ENCODE measurements around the gene TAS2R41.

Gene TAS2R41

GRCh38 chr7:143511593-143512047, 33.9 kb downstream of the TAS2R41 start:
- ChIA-PET CTCF (no interaction called here), POLR2A (no interaction called here)
- no peak for DNase-seq (ENCODE audit: extremely low spot score)
- TF ChIP-seq, protein P1, sequence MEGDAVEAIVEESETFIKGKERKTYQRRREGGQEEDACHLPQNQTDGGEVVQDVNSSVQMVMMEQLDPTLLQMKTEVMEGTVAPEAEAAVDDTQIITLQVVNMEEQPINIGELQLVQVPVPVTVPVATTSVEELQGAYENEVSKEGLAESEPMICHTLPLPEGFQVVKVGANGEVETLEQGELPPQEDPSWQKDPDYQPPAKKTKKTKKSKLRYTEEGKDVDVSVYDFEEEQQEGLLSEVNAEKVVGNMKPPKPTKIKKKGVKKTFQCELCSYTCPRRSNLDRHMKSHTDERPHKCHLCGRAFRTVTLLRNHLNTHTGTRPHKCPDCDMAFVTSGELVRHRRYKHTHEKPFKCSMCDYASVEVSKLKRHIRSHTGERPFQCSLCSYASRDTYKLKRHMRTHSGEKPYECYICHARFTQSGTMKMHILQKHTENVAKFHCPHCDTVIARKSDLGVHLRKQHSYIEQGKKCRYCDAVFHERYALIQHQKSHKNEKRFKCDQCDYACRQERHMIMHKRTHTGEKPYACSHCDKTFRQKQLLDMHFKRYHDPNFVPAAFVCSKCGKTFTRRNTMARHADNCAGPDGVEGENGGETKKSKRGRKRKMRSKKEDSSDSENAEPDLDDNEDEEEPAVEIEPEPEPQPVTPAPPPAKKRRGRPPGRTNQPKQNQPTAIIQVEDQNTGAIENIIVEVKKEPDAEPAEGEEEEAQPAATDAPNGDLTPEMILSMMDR (IDR thresholded peaks at IDR 0.05; ENCODE audit: control extremely low read depth, extremely low read depth, low read depth, missing control alignments) = no peak

- ChIA-PET POLR2A (no interaction called here), CTCF (interaction anchor here (0.8 kb wide), 1 partner anchor 8 kb away, joined by 3 read pairs; no protein-coding TSS in a partner anchor)
- no peak for DNase-seq (ENCODE audit: extremely low spot score)
Observed at GRCh38 chr7:143512488-143513340, 35.0 kb downstream of the TAS2R41 start.

DNA sequence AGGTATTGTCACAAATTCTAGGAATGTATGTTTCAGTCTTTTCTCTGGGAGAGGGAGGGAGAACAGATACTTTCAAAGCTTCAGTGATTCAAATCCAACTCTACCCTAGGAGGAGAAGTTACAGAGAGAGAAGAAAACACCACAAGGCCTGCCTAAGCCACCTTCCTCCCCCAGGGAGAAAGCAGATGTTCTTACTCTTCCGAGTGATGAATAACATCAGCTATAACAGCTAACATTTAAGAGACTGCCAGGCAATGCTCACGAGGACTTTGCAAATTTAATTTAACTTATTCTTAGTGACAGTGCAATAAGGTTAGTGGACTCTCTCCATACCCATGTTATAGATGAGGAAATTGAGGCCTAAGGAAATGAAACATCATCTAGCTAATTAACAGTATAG, 36.8 kb downstream of the TAS2R41 start:
- CTCF ChIA-PET = interaction anchor here (1.2 kb wide), 1 partner anchor 8 kb away, joined by 4 read pairs; no protein-coding TSS in a partner anchor
- DNase-seq (ENCODE audit: extremely low spot score) = no peak
- POLR2A ChIA-PET = no interaction called here
- TF ChIP-seq, protein P1 (IDR thresholded peaks at IDR 0.05; ENCODE audit: control extremely low read depth, extremely low read depth, low read depth, missing control alignments) = no peak

More at GRCh38 chr7:143512488-143513340, 35.0 kb downstream of the TAS2R41 start:
- TF ChIP-seq, protein P1 (IDR thresholded peaks at IDR 0.05; ENCODE audit: control extremely low read depth, extremely low read depth, low read depth, missing control alignments) = no peak

GRCh38 chr7:143514995-143515735, 37.5 kb downstream of the TAS2R41 start:
- ChIA-PET CTCF (interaction anchor here (1.2 kb wide), 1 partner anchor 9 kb away, joined by 4 read pairs; no protein-coding TSS in a partner anchor), POLR2A (no interaction called here)
- TF ChIP-seq, protein P1 (IDR thresholded peaks at IDR 0.05; ENCODE audit: control extremely low read depth, extremely low read depth, low read depth, missing control alignments) = no peak

GRCh38 chr7:143516981-143517380, 39.3 kb downstream of the TAS2R41 start:
- POLR2A ChIA-PET = no interaction called here
- DNase-seq (ENCODE audit: extremely low spot score) = no peak

More at GRCh38 chr7:143514995-143515735, 37.5 kb downstream of the TAS2R41 start:
- no peak for DNase-seq (ENCODE audit: extremely low spot score)

DNA sequence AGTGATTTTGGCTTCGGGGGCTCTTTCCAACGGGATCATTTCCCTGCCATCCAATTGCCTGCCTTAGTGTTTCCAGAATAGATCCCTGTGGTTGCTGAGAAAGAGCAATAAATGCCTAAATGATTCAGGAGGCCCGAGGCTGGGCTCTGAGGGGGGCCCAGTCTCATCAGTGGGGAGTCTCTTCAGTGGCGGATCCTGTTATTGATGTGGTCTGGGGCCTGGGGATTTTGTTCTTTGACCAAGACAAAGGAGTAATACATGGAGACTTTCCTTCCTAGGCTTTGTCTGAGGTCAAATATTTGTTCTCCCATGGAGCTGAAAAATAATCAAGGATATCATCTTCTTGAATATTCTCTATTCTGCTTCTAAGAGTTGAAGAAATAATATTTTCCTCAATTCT, 40.8 kb downstream of the TAS2R41 start:
- ChIA-PET POLR2A (no interaction called here), CTCF (interaction anchor here (1.2 kb wide), 1 partner anchor 50 kb away, joined by 3 read pairs; no protein-coding TSS in a partner anchor)
- no peak for DNase-seq (ENCODE audit: extremely low spot score)
- TF ChIP-seq, protein P1 (IDR thresholded peaks at IDR 0.05; ENCODE audit: control extremely low read depth, extremely low read depth, low read depth, missing control alignments) = no peak

More at GRCh38 chr7:143516981-143517380, 39.3 kb downstream of the TAS2R41 start:
- TF ChIP-seq, protein P1 (IDR thresholded peaks at IDR 0.05; ENCODE audit: control extremely low read depth, extremely low read depth, low read depth, missing control alignments) = no peak
- CTCF ChIA-PET = no interaction called here
